GM18520 (cell line): ENCODE measurements around the gene ALDH18A1.
A peak's percentile ranks its signal among the peaks of the same experiment; 100 is the strongest.

Source experiments
- ATAC-seq: cut with Tn5 transposase; IDR thresholded peaks from one replicate; pipeline ENCODE4 v1.9.1; 2021; ENCODE audit not compliant: unreplicated experiment

ALDH18A1 gene

GRCh38 chr10:95588025-95588424 is 68.5 kb downstream of the ALDH18A1 start:
- ATAC-seq: no peak

GRCh38 chr10:95579835-95580535 is 76.5 kb downstream of the ALDH18A1 start:
- ATAC-seq: no peak

GRCh38 chr10:95579292-95579691 is 77.2 kb downstream of the ALDH18A1 start:
- no peak for ATAC-seq

- ATAC-seq: no peak
Measured at GRCh38 chr10:95578619-95579018, 77.9 kb downstream of the ALDH18A1 start.

GRCh38 chr10:95574649-95575365 is 81.7 kb downstream of the ALDH18A1 start:
- no peak for ATAC-seq

GRCh38 chr10:95573964-95574604 is 82.4 kb downstream of the ALDH18A1 start:
- ATAC-seq: no peak

GRCh38 chr10:95573527-95573926 is 83.0 kb downstream of the ALDH18A1 start:
- ATAC-seq: no peak

GRCh38 chr10:95572131-95572820 is 84.2 kb downstream of the ALDH18A1 start:
- ATAC-seq: no peak

- ATAC-seq: no peak
Measured at GRCh38 chr10:95571390-95571789, 85.1 kb downstream of the ALDH18A1 start.

- no peak for ATAC-seq
Measured at GRCh38 chr10:95569368-95569767, 87.1 kb downstream of the ALDH18A1 start.

- no peak for ATAC-seq
Measured at GRCh38 chr10:95567903-95568630, 88.4 kb downstream of the ALDH18A1 start.

GRCh38 chr10:95566136-95566535 is 90.4 kb downstream of the ALDH18A1 start:
- ATAC-seq: no peak

GRCh38 chr10:95565336-95565735 is 91.2 kb downstream of the ALDH18A1 start:
- no peak for ATAC-seq

- ATAC-seq: no peak
Measured at GRCh38 chr10:95564291-95564690, 92.2 kb downstream of the ALDH18A1 start.

GRCh38 chr10:95562341-95562965 is 94.1 kb downstream of the ALDH18A1 start:
- no peak for ATAC-seq

GRCh38 chr10:95561864-95562177 is 94.7 kb downstream of the ALDH18A1 start:
- no peak for ATAC-seq

- ATAC-seq: peak; percentile 99
Measured at GRCh38 chr10:95561177-95561863, 95.2 kb downstream of the ALDH18A1 start, which contains the start of gene SORBS1. Gene SORBS1 (minus strand): TSS chr10:95561371. CDS start chr10:95441135, 120,236 bp downstream.

GRCh38 chr10:95560278-95561176 is 96.0 kb downstream of the ALDH18A1 start:
- ATAC-seq: no peak

- no peak for ATAC-seq
Measured at GRCh38 chr10:95559896-95560277, 96.6 kb downstream of the ALDH18A1 start.
